ENCODE data around the gene KCNIP1.

DNA sequence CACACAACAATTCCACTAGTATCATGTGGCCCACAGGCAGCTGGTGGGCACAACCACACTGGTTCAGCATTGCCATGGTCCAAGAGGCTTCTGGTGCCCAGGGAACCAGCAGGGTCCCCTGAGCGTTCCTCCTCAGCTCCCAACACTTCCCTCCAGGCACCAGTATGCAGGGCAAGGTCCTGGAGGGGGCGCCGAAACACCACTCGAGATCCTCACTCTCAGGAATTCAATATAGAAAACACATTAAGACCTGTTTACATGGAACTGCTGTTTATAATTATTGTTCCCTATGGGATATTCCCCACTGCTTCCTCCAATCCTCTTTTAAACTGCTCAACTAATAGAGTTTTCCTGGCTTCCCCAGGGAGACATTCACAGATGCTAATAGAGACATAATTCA lies 187.8 kb downstream of the KCNIP1 start:
- TF ChIP-seq POLR2A (IDR thresholded peaks at IDR 0.05), result no peak
- TF ChIP-seq, protein P1, sequence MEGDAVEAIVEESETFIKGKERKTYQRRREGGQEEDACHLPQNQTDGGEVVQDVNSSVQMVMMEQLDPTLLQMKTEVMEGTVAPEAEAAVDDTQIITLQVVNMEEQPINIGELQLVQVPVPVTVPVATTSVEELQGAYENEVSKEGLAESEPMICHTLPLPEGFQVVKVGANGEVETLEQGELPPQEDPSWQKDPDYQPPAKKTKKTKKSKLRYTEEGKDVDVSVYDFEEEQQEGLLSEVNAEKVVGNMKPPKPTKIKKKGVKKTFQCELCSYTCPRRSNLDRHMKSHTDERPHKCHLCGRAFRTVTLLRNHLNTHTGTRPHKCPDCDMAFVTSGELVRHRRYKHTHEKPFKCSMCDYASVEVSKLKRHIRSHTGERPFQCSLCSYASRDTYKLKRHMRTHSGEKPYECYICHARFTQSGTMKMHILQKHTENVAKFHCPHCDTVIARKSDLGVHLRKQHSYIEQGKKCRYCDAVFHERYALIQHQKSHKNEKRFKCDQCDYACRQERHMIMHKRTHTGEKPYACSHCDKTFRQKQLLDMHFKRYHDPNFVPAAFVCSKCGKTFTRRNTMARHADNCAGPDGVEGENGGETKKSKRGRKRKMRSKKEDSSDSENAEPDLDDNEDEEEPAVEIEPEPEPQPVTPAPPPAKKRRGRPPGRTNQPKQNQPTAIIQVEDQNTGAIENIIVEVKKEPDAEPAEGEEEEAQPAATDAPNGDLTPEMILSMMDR (IDR thresholded peaks at IDR 0.05), result no peak

Data from transverse colon (tissue), 3 donors.